ENCODE results near the gene FBXL19. TPM values are rescaled to one million over a fixed set of nuclear protein-coding genes. Genes with fewer than 3 reads are reported as not detected.
A peak's percentile ranks its signal among the peaks of the same experiment; 100 is the strongest.

Gene FBXL19
- total RNA-seq, 2 experiments from 2014 or later: 21.7 to 22.4 TPM

GRCh38 chr16:30918614-30919013, 4.8 kb upstream of the FBXL19 start:
- Mint-ChIP-seq H3K27me3 (no peaks in the 10 kb centered on the region), H3K27ac (no peak overlapping the region), H3K36me3 (ENCODE audit: low read depth) (no peaks in the 10 kb centered on the region), H3K4me1 (peaks cover 12% of the 10 kb centered on the region), H3K4me3 (no peak overlapping the region), H3K9me3 (no peaks in the 10 kb centered on the region)
- DNase-seq: no peak
- ChIA-PET POLR2A (no interaction called here), CTCF (interaction anchor here (0.7 to 4.4 kb wide), 4 partner anchors 17 to 104 kb away, joined by 3 to 30 read pairs (median 4); no protein-coding TSS in a partner anchor)

GRCh38 chr16:30920891-30921290, 2.5 kb upstream of the FBXL19 start:
- H3K9me3 Mint-ChIP-seq: no peaks in the 10 kb centered on the region
- DNase-seq: no peak
- POLR2A ChIA-PET: no interaction called here
- no peaks in the 10 kb centered on the region for H3K36me3 Mint-ChIP-seq (ENCODE audit: low read depth)
- CTCF ChIA-PET: interaction anchor here (0.6 to 4.4 kb wide), 3 partner anchors 74 to 123 kb away, joined by 3 to 30 read pairs (median 4); no protein-coding TSS in a partner anchor
- no peak overlapping the region for H3K27ac Mint-ChIP-seq
- peaks cover 20% of the 10 kb centered on the region for H3K4me1 Mint-ChIP-seq
- H3K4me3 Mint-ChIP-seq: peak overlapping the region; percentile 88
- H3K27me3 Mint-ChIP-seq: no peaks in the 10 kb centered on the region

GRCh38 chr16:30921459-30921747, 2.0 kb upstream of the FBXL19 start:
- peak overlapping the region; percentile 99 for H3K27ac Mint-ChIP-seq
- DNase-seq: no peak
- H3K4me3 Mint-ChIP-seq: peak overlapping the region; percentile 88
- ChIA-PET POLR2A (no interaction called here), CTCF (interaction anchor here (0.6 to 4.4 kb wide), 3 partner anchors 75 to 123 kb away, joined by 3 to 30 read pairs (median 4); no protein-coding TSS in a partner anchor)
- no peaks in the 10 kb centered on the region for H3K27me3 Mint-ChIP-seq
- H3K36me3 Mint-ChIP-seq (ENCODE audit: low read depth): no peaks in the 10 kb centered on the region
- peaks cover 24% of the 10 kb centered on the region for H3K4me1 Mint-ChIP-seq
- no peaks in the 10 kb centered on the region for H3K9me3 Mint-ChIP-seq

- DNase-seq: peak; percentile 92
- no peaks in the 10 kb centered on the region for H3K9me3 Mint-ChIP-seq
- ChIA-PET CTCF (interaction anchor here (1.0 kb wide), 1 partner anchor 76 kb away, joined by 6 read pairs; no protein-coding TSS in a partner anchor), POLR2A (no interaction called here)
- H3K4me1 Mint-ChIP-seq: peaks cover 28% of the 10 kb centered on the region
- peak overlapping the region; percentile 99 for H3K27ac Mint-ChIP-seq
- H3K36me3 Mint-ChIP-seq (ENCODE audit: low read depth): no peaks in the 10 kb centered on the region
- no peaks in the 10 kb centered on the region for H3K27me3 Mint-ChIP-seq
- peak overlapping the region; percentile 88 for H3K4me3 Mint-ChIP-seq
Observed at GRCh38 chr16:30921748-30922419, 1.5 kb upstream of the FBXL19 start.

GRCh38 chr16:30922420-30922959, 882 bp upstream of the FBXL19 start:
- no peaks in the 10 kb centered on the region for H3K36me3 Mint-ChIP-seq (ENCODE audit: low read depth)
- CTCF ChIA-PET: interaction anchor here (1.0 kb wide), 1 partner anchor 77 kb away, joined by 6 read pairs; no protein-coding TSS in a partner anchor
- peak overlapping the region; percentile 88 for H3K4me3 Mint-ChIP-seq
- no peaks in the 10 kb centered on the region for H3K27me3 Mint-ChIP-seq
- peaks cover 29% of the 10 kb centered on the region for H3K4me1 Mint-ChIP-seq
- H3K27ac Mint-ChIP-seq: peak overlapping the region; percentile 99
- DNase-seq: peak; percentile 100
- no peaks in the 10 kb centered on the region for H3K9me3 Mint-ChIP-seq
- POLR2A ChIA-PET: no interaction called here

- peak; percentile 98 for DNase-seq
- peak overlapping the region; percentile 99 for H3K27ac Mint-ChIP-seq
- ChIA-PET CTCF (interaction anchor here (0.6 to 1.3 kb wide), 2 partner anchors 12 to 108 kb away, joined by 3 to 4 read pairs; no protein-coding TSS in a partner anchor), POLR2A (no interaction called here)
- H3K4me1 Mint-ChIP-seq: peaks cover 31% of the 10 kb centered on the region
- no peaks in the 10 kb centered on the region for H3K36me3 Mint-ChIP-seq (ENCODE audit: low read depth)
- H3K9me3 Mint-ChIP-seq: no peaks in the 10 kb centered on the region
- H3K4me3 Mint-ChIP-seq: peak overlapping the region; percentile 88
- no peaks in the 10 kb centered on the region for H3K27me3 Mint-ChIP-seq
Observed at GRCh38 chr16:30922960-30923535, 324 bp upstream of the FBXL19 start.

- DNase-seq: no peak
- Mint-ChIP-seq H3K36me3 (ENCODE audit: low read depth) (no peaks in the 10 kb centered on the region), H3K9me3 (no peaks in the 10 kb centered on the region), H3K27me3 (no peaks in the 10 kb centered on the region), H3K4me3 (peak overlapping the region; percentile 71), H3K27ac (no peak overlapping the region), H3K4me1 (peaks cover 32% of the 10 kb centered on the region)
- ChIA-PET POLR2A (no interaction called here), CTCF (interaction anchor here (1.2 to 6.6 kb wide), 4 partner anchors 11 to 110 kb away, joined by 3 to 48 read pairs (median 5); no protein-coding TSS in a partner anchor)
Observed at GRCh38 chr16:30924076-30924912, 922 bp downstream of the FBXL19 start.

- Mint-ChIP-seq H3K36me3 (ENCODE audit: low read depth) (no peaks in the 10 kb centered on the region), H3K4me1 (peaks cover 32% of the 10 kb centered on the region), H3K27ac (no peak overlapping the region), H3K4me3 (peak overlapping the region; percentile 71), H3K9me3 (no peaks in the 10 kb centered on the region), H3K27me3 (no peaks in the 10 kb centered on the region)
- POLR2A ChIA-PET: no interaction called here
- CTCF ChIA-PET: interaction anchor here (0.6 to 6.6 kb wide), 5 partner anchors 10 to 191 kb away, joined by 3 to 48 read pairs (median 4); no protein-coding TSS in a partner anchor
- DNase-seq: no peak
Observed at GRCh38 chr16:30924913-30925631, 1.7 kb downstream of the FBXL19 start.

- no peaks in the 10 kb centered on the region for H3K9me3 Mint-ChIP-seq
- no peaks in the 10 kb centered on the region for H3K27me3 Mint-ChIP-seq
- no peak overlapping the region for H3K27ac Mint-ChIP-seq
- H3K36me3 Mint-ChIP-seq (ENCODE audit: low read depth): no peaks in the 10 kb centered on the region
- CTCF ChIA-PET: interaction anchor here (2.1 to 6.6 kb wide), 3 partner anchors 15 to 81 kb away, joined by 4 to 48 read pairs (median 7); no protein-coding TSS in a partner anchor
- POLR2A ChIA-PET: interaction anchor here (0.5 kb wide), 1 partner anchor 164 kb away, joined by 3 read pairs; no protein-coding TSS in a partner anchor
- peaks cover 32% of the 10 kb centered on the region for H3K4me1 Mint-ChIP-seq
- H3K4me3 Mint-ChIP-seq: peak overlapping the region; percentile 5
- no peak for DNase-seq
Observed at GRCh38 chr16:30925632-30925987, 2.2 kb downstream of the FBXL19 start.

GRCh38 chr16:30925995-30926811, 2.8 kb downstream of the FBXL19 start:
- peaks cover 27% of the 10 kb centered on the region for H3K4me1 Mint-ChIP-seq
- no peaks in the 10 kb centered on the region for H3K9me3 Mint-ChIP-seq
- no peak for DNase-seq
- CTCF ChIA-PET: interaction anchor here (2.1 to 6.6 kb wide), 3 partner anchors 14 to 81 kb away, joined by 4 to 48 read pairs (median 7); no protein-coding TSS in a partner anchor
- POLR2A ChIA-PET: interaction anchor here (0.5 kb wide), 1 partner anchor 164 kb away, joined by 3 read pairs; no protein-coding TSS in a partner anchor
- peaks cover 3% of the 10 kb centered on the region for H3K36me3 Mint-ChIP-seq (ENCODE audit: low read depth)
- no peaks in the 10 kb centered on the region for H3K27me3 Mint-ChIP-seq
- no peak overlapping the region for H3K27ac Mint-ChIP-seq
- peak overlapping the region; percentile 5 for H3K4me3 Mint-ChIP-seq

- no peak overlapping the region for H3K27ac Mint-ChIP-seq
- no peaks in the 10 kb centered on the region for H3K9me3 Mint-ChIP-seq
- CTCF ChIA-PET: interaction anchor here (1.0 to 6.6 kb wide), 5 partner anchors 8 to 82 kb away, joined by 3 to 48 read pairs (median 7); no protein-coding TSS in a partner anchor
- H3K4me3 Mint-ChIP-seq: no peak overlapping the region
- POLR2A ChIA-PET: no interaction called here
- H3K4me1 Mint-ChIP-seq: peaks cover 21% of the 10 kb centered on the region
- H3K27me3 Mint-ChIP-seq: no peaks in the 10 kb centered on the region
- peaks cover 3% of the 10 kb centered on the region for H3K36me3 Mint-ChIP-seq (ENCODE audit: low read depth)
- DNase-seq: no peak
Observed at GRCh38 chr16:30926937-30927788, 3.8 kb downstream of the FBXL19 start.

All from activated CD4-positive, alpha-beta T cell treated with anti-CD3 and anti-CD28 coated beads, Interleukin-2, amount 10 ng/mL, durations not matched to agents 7 days and 5 days (primary cell).